Fibroblast of villous mesenchyme (primary cell): Measurements from ENCODE around the gene PIP5KL1. TPM values are rescaled to one million over a fixed set of nuclear protein-coding genes. Genes with fewer than 3 reads are reported as not detected.

Experiments used
- DNase-seq: peaks from one replicate; pipeline ENCODE4 v3.0.0-alpha.2; 2010; ENCODE audit warnings: low read depth
- H3K4me3 ChIP-seq: 2 replicates; pipeline ENCODE4 v1.5.1; 2011; ENCODE audit warnings: low read depth, mild to moderate bottlenecking, low read length
- total RNA-seq: library from RNA; depleted of rRNA; stranded (reverse); fragments of >200 nt; gene quantifications from 2 replicates; pipeline ENCODE4 v1.2.3, GENCODE V29; 2012
- TF ChIP-seq, protein P1 (sequence below): IDR thresholded peaks from 2 replicates; pipeline ENCODE4 v1.5.1; 2012; ENCODE audit warnings: low read depth, mild to moderate bottlenecking, low read length; ENCODE audit not compliant: insufficient read depth

The PIP5KL1 gene
- total RNA-seq, 1 donor = 2.6 TPM

DNA sequence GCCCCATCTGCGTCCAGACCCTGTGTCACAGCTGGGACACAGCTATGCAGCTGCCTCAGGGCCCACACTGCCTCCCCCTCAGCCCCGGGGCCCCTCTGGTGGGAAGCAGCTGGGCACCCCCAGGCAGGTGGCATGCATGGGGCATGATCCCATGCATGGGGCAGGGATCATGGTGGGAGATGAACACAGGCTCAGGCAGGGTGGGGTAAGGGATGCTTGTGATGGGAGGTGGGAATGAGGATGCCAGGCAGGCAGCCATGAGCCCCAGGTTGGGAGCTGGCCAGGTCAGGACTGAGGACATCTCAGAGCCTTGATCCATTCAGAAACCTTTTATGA lies 30.5 kb upstream of the PIP5KL1 start:
- H3K4me3 ChIP-seq = no peak overlapping the region
- TF ChIP-seq, protein P1, sequence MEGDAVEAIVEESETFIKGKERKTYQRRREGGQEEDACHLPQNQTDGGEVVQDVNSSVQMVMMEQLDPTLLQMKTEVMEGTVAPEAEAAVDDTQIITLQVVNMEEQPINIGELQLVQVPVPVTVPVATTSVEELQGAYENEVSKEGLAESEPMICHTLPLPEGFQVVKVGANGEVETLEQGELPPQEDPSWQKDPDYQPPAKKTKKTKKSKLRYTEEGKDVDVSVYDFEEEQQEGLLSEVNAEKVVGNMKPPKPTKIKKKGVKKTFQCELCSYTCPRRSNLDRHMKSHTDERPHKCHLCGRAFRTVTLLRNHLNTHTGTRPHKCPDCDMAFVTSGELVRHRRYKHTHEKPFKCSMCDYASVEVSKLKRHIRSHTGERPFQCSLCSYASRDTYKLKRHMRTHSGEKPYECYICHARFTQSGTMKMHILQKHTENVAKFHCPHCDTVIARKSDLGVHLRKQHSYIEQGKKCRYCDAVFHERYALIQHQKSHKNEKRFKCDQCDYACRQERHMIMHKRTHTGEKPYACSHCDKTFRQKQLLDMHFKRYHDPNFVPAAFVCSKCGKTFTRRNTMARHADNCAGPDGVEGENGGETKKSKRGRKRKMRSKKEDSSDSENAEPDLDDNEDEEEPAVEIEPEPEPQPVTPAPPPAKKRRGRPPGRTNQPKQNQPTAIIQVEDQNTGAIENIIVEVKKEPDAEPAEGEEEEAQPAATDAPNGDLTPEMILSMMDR = no peak
- DNase-seq = no peak

DNA sequence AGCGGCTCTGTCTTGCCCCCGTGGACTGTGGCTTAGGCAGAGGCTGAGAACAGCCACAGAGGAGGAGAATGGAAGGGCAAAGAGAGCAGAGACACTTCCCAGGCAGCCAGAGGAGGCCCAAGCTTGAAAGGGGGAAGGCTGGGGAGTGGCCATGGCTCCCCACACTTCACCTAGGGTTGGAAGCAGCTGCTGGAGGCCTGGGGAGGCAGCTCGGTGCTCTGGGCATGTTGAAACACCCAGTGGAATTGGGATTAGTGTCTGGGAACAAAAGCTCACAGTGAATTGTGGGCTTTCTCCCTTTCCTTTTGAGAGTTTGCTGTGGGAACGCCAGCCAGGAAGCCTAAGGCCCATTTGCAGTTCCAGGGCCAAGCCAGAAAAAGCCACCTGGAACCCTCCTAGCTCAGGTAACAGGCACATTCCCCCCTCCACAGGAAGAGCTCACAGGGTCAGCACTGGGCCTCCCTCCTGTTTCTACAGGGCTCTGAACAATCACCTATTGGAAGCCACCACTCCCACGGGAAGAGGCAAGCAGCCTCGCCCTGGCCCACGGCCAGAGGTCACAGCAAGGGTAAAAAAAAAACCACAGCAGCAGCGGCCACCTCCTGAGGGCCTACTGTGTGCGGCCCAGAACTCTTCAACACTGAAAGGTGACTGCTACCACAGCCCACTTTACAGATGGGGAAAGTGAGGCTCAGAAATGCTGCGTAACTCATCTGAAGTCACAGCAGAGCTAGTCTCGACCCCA lies 30.0 kb upstream of the PIP5KL1 start:
- no peak overlapping the region for H3K4me3 ChIP-seq
- peak; percentile 62 for DNase-seq
- TF ChIP-seq, protein P1 = no peak

DNA sequence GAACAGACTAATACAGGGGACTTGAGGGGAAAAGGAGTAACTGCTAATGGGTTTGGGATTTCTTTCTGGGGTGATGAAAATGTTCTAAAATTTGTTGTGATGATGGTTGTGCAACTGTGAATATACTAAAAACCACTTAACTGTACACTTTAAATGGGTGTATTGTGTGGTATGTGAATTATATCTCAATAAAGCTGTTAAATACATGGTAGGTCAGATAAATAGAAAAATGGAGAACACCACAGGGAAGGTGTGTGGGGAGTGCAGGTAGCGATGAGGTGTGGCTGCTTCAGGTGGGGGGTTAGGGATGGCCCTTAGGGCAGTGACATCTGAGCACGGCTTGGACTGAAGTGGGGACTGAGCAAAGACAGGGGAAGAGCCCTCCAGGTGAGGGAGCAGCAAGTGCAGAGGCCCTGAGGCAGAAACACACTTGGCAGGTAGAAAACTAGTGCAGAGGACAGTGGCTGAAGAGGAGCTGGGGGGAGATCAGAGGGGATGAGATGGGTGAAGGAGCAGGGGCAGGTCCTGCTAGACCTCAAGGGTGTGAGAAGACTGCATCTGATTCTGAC lies 29.3 kb upstream of the PIP5KL1 start:
- no peak for DNase-seq
- TF ChIP-seq, protein P1 = no peak
- no peak overlapping the region for H3K4me3 ChIP-seq

DNA sequence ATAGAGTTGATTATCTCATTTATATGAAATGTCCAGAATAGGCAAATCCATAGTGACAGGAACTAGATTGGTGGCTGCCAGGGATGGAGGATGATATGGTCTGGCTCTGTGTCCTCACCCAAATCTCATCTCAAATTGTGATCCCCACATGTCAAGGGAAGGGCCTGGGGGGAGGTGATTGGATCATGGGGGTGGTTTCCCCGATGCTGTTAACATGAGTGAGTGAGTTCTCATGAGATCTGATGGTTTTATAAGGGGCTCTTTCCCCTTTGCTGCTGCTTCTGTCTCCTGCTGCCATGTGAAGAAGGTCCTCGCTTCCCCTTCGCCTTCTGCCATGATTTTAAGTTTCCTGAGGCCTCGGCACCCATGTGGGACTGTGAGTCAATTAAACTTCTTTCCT lies 28.8 kb upstream of the PIP5KL1 start:
- DNase-seq = no peak
- TF ChIP-seq, protein P1 = no peak
- H3K4me3 ChIP-seq = no peak overlapping the region

DNA sequence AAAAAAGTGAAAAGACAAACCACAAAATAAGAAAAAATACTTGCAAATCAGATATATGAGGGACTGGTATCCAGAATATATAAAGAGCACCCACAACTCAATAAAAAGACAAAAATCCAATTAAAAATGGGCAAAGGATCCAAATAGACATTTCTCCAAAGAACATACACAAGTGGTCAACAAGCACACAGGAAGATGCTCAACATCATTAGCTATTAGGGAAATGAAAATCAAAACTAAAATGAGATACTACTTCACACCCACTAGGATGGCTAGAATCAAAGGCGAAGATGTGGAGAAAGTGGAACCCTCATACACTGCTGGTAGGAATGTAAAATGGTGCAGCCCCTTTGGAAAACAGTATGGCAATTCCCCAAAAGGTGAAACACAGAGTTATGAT lies 28.2 kb upstream of the PIP5KL1 start:
- no peak for DNase-seq
- TF ChIP-seq, protein P1 = no peak
- no peak overlapping the region for H3K4me3 ChIP-seq

DNA sequence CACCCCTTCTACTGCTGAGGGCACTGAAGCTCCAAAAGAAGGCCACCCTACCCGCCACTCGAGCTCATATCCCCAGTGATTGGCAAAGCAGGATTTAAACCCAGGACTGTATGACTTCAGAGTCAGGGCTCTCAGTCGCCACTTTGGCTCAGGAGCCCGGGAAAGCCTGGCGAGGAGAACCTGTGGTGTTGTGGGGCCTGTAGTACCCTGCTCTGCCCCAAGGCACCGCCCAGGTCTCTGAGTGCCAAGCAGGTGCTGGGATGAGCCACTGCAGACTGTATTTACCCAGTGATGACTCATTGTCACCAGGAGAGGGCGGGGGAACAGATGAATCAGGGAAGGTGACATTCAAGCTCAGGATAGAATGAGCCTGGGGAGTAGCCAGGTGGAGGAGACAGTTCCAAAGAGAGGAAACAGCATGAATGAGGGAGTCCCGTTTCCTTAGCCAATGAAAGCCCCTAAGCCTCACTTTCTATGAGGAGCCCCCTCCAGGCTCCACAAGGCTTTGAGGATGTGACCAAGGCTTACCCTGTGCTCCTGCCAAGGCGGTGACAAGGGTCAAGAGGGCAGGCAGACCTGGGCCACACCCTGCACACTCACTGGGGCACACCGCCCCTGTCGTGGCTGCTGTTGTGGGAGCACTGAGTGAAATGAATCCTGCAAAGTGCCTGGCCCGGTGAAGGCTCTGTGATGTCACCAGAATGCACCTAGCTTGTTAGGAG lies 24.9 kb upstream of the PIP5KL1 start:
- no peak overlapping the region for H3K4me3 ChIP-seq
- no peak for DNase-seq
- TF ChIP-seq, protein P1 = peak; percentile 25
